Loucy (cell line): ENCODE results near the gene SUFU.

Source experiments
- H2AFZ ChIP-seq: fragments of 200-600 bp; sonication (generic); 2 replicates; pipeline ENCODE4 v1.6.0; 2016; ENCODE audit warnings: antibody characterized with exemption, mild to moderate bottlenecking, low read length, moderate library complexity
- H3F3A ChIP-seq: fragments of 200-600 bp; 2 replicates; pipeline ENCODE4 v1.6.0; 2016; ENCODE audit warnings: antibody characterized with exemption, low read depth, mild to moderate bottlenecking
- H3K27me3 ChIP-seq: fragments of 200-600 bp; sonication (generic); 2 replicates; pipeline ENCODE4 v1.6.1; 2014; ENCODE audit warnings: low read length, mild to moderate bottlenecking; ENCODE audit not compliant: insufficient read depth, poor library complexity, severe bottlenecking
- H3K36me3 ChIP-seq: fragments of 200-600 bp; sonication (generic); 2 replicates; pipeline ENCODE4 v1.6.1; 2016; ENCODE audit warnings: low read length; ENCODE audit not compliant: insufficient read depth
- H3K4me1 ChIP-seq: fragments of 200-600 bp; sonication (generic); 2 replicates; pipeline ENCODE4 v1.5.1; 2014; ENCODE audit warnings: low read length, mild to moderate bottlenecking; ENCODE audit not compliant: insufficient read depth, poor library complexity, severe bottlenecking
- H3K4me2 ChIP-seq: fragments of 200-600 bp; sonication (generic); 2 replicates; pipeline ENCODE4 v1.6.0; 2014; ENCODE audit warnings: antibody characterized with exemption, low read length, low read depth, mild to moderate bottlenecking; ENCODE audit not compliant: poor library complexity, severe bottlenecking
- H3K4me3 ChIP-seq: fragments of 200-600 bp; sonication (generic); 2 replicates; pipeline ENCODE4 v1.5.1; 2014; ENCODE audit warnings: low read length, mild to moderate bottlenecking, mixed read lengths; ENCODE audit not compliant: poor library complexity, severe bottlenecking
- H3K79me2 ChIP-seq: fragments of 200-600 bp; sonication (generic); 2 replicates; pipeline ENCODE4 v1.6.1; 2014; ENCODE audit warnings: low read length; ENCODE audit not compliant: insufficient read depth
- H3K9ac ChIP-seq: fragments of 200-600 bp; sonication (generic); 2 replicates; pipeline ENCODE4 v1.6.0; 2014; ENCODE audit warnings: mild to moderate bottlenecking, low read depth, low read length, moderate library complexity; ENCODE audit not compliant: poor library complexity, severe bottlenecking
- H3K9me2 ChIP-seq: fragments of 200-600 bp; sonication (generic); replicated peaks from 2 replicates; pipeline ENCODE4 v1.6.1; 2016; ENCODE audit warnings: low read depth, low read length, mixed read lengths
- H3K9me3 ChIP-seq: fragments of 200-600 bp; sonication (generic); 2 replicates; pipeline ENCODE4 v1.6.1; 2014; ENCODE audit warnings: mild to moderate bottlenecking, antibody characterized with exemption, low read length, low read depth; ENCODE audit not compliant: insufficient read depth
- H4K20me1 ChIP-seq: fragments of 200-600 bp; sonication (generic); 2 replicates; pipeline ENCODE4 v1.6.0; 2014; ENCODE audit warnings: antibody characterized with exemption, low read length, mild to moderate bottlenecking; ENCODE audit not compliant: insufficient read depth, poor library complexity, severe bottlenecking
- EZH2phosphoT487 ChIP-seq: fragments of 200-600 bp; IDR thresholded peaks from 2 replicates; pipeline ENCODE4 v1.6.1; 2018; ENCODE audit warnings: antibody characterized with exemption, mild to moderate bottlenecking, moderate library complexity, borderline replicate concordance
- TF ChIP-seq, protein P1 (sequence below): fragments of 200-600 bp; sonication (generic); conservative IDR thresholded peaks from 2 replicates; pipeline ENCODE4 v1.5.1; 2014; ENCODE audit warnings: mild to moderate bottlenecking, antibody characterized with exemption, low read length

SUFU gene

DNA sequence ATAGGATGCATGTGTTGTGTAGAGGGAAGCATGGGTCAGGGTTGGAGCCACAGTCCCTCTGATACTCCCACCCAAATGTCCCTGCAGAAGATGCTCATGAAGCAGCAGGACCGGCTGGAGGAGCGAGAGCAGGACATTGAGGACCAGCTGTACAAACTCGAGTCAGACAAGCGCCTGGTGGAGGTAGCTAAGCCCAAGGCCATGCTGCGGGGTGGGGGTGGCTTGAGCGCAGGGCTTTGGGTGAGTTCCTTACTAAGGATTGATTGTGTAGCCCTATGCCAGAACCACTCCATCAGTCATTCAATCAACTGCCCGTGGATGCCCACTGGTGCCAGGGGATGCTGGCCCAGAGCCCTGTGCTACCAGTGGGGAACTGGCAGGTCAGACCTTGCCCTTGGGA is 150.8 kb downstream of the SUFU start:
- H3K27me3 ChIP-seq: no peaks in the 10 kb centered on the region
- no peak for TF ChIP-seq EZH2phosphoT487
- TF ChIP-seq, protein P1, sequence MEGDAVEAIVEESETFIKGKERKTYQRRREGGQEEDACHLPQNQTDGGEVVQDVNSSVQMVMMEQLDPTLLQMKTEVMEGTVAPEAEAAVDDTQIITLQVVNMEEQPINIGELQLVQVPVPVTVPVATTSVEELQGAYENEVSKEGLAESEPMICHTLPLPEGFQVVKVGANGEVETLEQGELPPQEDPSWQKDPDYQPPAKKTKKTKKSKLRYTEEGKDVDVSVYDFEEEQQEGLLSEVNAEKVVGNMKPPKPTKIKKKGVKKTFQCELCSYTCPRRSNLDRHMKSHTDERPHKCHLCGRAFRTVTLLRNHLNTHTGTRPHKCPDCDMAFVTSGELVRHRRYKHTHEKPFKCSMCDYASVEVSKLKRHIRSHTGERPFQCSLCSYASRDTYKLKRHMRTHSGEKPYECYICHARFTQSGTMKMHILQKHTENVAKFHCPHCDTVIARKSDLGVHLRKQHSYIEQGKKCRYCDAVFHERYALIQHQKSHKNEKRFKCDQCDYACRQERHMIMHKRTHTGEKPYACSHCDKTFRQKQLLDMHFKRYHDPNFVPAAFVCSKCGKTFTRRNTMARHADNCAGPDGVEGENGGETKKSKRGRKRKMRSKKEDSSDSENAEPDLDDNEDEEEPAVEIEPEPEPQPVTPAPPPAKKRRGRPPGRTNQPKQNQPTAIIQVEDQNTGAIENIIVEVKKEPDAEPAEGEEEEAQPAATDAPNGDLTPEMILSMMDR: no peak
- H3K9me3 ChIP-seq: no peaks in the 10 kb centered on the region
- H4K20me1 ChIP-seq: peaks cover 57% of the 10 kb centered on the region
- peaks cover 62% of the 10 kb centered on the region for H3K79me2 ChIP-seq
- peaks cover 36% of the 10 kb centered on the region for H3K4me1 ChIP-seq
- H3K4me2 ChIP-seq: no peak overlapping the region
- H3K9ac ChIP-seq: no peak overlapping the region
- H3F3A ChIP-seq: no peaks in the 10 kb centered on the region
- no peaks in the 10 kb centered on the region for H3K9me2 ChIP-seq
- no peak overlapping the region for H2AFZ ChIP-seq
- peaks cover 66% of the 10 kb centered on the region; the same call in 1 of the 2 replicates for H3K36me3 ChIP-seq
- H3K4me3 ChIP-seq: no peak overlapping the region

DNA sequence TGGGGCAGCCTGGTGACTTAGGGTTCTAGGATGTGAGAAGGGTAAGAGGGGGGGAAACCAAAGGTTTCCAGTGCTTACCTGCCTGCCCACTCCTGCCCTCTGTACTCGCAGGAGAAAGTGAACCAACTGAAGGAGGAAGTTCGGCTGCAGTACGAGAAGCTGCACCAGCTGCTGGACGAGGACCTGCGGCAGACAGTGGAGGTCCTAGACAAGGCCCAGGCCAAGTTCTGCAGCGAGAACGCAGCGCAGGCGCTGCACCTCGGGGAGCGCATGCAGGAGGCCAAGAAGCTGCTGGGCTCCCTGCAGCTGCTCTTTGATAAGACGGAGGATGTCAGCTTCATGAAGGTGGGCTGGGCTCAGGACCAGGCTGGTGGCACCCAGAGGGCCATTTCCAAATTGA is 151.2 kb downstream of the SUFU start:
- peaks cover 66% of the 10 kb centered on the region; the same call in 1 of the 2 replicates for H3K36me3 ChIP-seq
- no peaks in the 10 kb centered on the region for H3K9me2 ChIP-seq
- H3K4me3 ChIP-seq: no peak overlapping the region
- no peaks in the 10 kb centered on the region for H3K27me3 ChIP-seq
- no peak overlapping the region for H2AFZ ChIP-seq
- peaks cover 58% of the 10 kb centered on the region for H3K79me2 ChIP-seq
- H3K4me2 ChIP-seq: no peak overlapping the region
- TF ChIP-seq, protein P1: no peak
- TF ChIP-seq EZH2phosphoT487: no peak
- no peak overlapping the region for H3K9ac ChIP-seq
- H3F3A ChIP-seq: no peaks in the 10 kb centered on the region
- H4K20me1 ChIP-seq: peaks cover 53% of the 10 kb centered on the region
- peaks cover 36% of the 10 kb centered on the region for H3K4me1 ChIP-seq
- H3K9me3 ChIP-seq: no peaks in the 10 kb centered on the region

DNA sequence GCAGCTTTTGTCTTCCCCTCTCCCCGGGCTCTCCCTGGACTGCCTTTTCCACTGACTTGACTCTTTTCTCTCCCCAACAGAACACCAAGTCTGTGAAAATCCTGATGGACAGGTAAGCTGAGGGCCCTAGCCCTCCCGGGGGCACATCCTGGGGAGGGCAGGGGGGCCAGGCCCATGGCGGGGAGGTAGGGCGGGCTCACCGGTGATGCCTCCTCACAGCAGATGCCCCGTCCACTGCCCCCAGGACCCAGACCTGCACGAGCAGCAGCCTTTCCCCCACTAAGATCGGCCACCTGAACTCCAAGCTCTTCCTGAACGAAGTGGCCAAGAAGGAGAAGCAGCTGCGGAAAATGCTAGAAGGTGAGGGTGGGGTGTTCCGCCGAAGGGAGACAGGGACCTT is 152.3 kb downstream of the SUFU start:
- TF ChIP-seq EZH2phosphoT487: no peak
- TF ChIP-seq, protein P1: no peak
- Histone ChIP-seq H3K79me2 (peaks cover 47% of the 10 kb centered on the region), H3K9me3 (no peaks in the 10 kb centered on the region), H2AFZ (no peak overlapping the region), H4K20me1 (peaks cover 43% of the 10 kb centered on the region), H3K9ac (no peak overlapping the region), H3K36me3 (peaks cover 66% of the 10 kb centered on the region; the same call in 1 of the 2 replicates), H3K4me1 (peaks cover 36% of the 10 kb centered on the region), H3K4me2 (no peak overlapping the region), H3K9me2 (no peaks in the 10 kb centered on the region), H3K27me3 (no peaks in the 10 kb centered on the region), H3K4me3 (no peak overlapping the region), H3F3A (no peaks in the 10 kb centered on the region)
